Natural killer cell (primary cell): Measurements from ENCODE around the gene GDF15. TPM values are rescaled to one million over a fixed set of nuclear protein-coding genes. Genes with fewer than 3 reads are reported as not detected.

ENCODE experiments used
- ATAC-seq, 3 donors: fragments of 150-1000 bp in 2 of 3; fragments of 200-7000 bp in 1 of 3; cut with Tn5 transposase; 1 replicate in 1 of 3; 2 replicates in 2 of 3; pipeline ENCODE4 v1.10.0; 2021; ENCODE audit warnings: mild to moderate bottlenecking in 2 of 3, moderate library complexity in 2 of 3
- DNase-seq, 2 donors: peaks; one replicate each; pipeline versions ENCODE4 v3.0.0 to v3.0.0-alpha.2; 2013 to 2021; ENCODE audit warnings: mixed read lengths in 1 of 2
- H3K27ac ChIP-seq: one replicate; pipeline ENCODE4 v1.5.1; 2013; ENCODE audit warnings: mild to moderate bottlenecking, low read length
- H3K27me3 ChIP-seq: one replicate; pipeline ENCODE4 v1.6.1; 2013; ENCODE audit warnings: low read length; ENCODE audit not compliant: control insufficient read depth, insufficient read depth
- H3K36me3 ChIP-seq: one replicate; pipeline ENCODE4 v1.6.1; 2013; ENCODE audit warnings: low read length; ENCODE audit not compliant: control insufficient read depth, insufficient read depth
- H3K4me1 ChIP-seq: one replicate; pipeline ENCODE4 v1.6.1; 2013; ENCODE audit warnings: low read length; ENCODE audit not compliant: control insufficient read depth, insufficient read depth
- H3K4me3 ChIP-seq: one replicate; pipeline ENCODE4 v1.5.1; 2013; ENCODE audit warnings: low read length
- H3K9me3 ChIP-seq: one replicate; pipeline ENCODE4 v1.6.1; 2013; ENCODE audit warnings: low read length; ENCODE audit not compliant: control insufficient read depth, insufficient read depth
- H3K27ac Mint-ChIP-seq, 2 donors: one replicate each; pipeline ENCODE4 v1.8.0; 2022; ENCODE audit warnings: mild to moderate bottlenecking in 2 of 2, mixed read lengths in 2 of 2, moderate library complexity in 1 of 2
- H3K27me3 Mint-ChIP-seq, 2 donors: one replicate each; pipeline ENCODE4 v1.8.0; 2022; ENCODE audit warnings: low read depth in 2 of 2, mixed read lengths in 2 of 2
- H3K36me3 Mint-ChIP-seq: one replicate; pipeline ENCODE4 v1.8.0; 2022; ENCODE audit warnings: mixed read lengths
- H3K4me1 Mint-ChIP-seq, 2 donors: one replicate each; pipeline ENCODE4 v1.8.0; 2022; ENCODE audit warnings: mixed read lengths in 2 of 2
- H3K4me3 Mint-ChIP-seq: one replicate; pipeline ENCODE4 v1.8.0; 2022; ENCODE audit warnings: mild to moderate bottlenecking, moderate library complexity, mixed read lengths
- H3K9me3 Mint-ChIP-seq, 2 donors: one replicate each; pipeline ENCODE4 v1.8.0; 2022; ENCODE audit warnings: mixed read lengths in 2 of 2
- WGBS: methylation state at CpG from one replicate; pipeline ENCODE4 v1.1.7; 2013; ENCODE audit warnings: missing lambda C conversion rate; ENCODE audit not compliant: insufficient coverage; 5-methylcytosine and 5-hydroxymethylcytosine counted together
- intact Hi-C: fragments of 100-400 bp; cut with micrococcal nuclease; formaldehyde crosslinking; loops from one replicate; pipeline ENCODE4 v1.14.2; 2022
- total RNA-seq, 4 donors: library from RNA; stranded (reverse); fragments of 120-200 nt in 1 of 4; gene quantifications; one replicate each; pipeline versions ENCODE4 v1.2.3 to v1.2.4, GENCODE V29; 2013 to 2022
- TF ChIP-seq, protein P1 (sequence below): fragments of 200-600 bp; IDR thresholded peaks from one replicate; pipeline ENCODE4 v1.8.0; 2022; ENCODE audit warnings: antibody characterized with exemption

The GDF15 gene
- total RNA-seq, 3 donors from 2014 or later (not counting 1 experiment from before 2014, with no cell fraction given): 0.85 to 1.5 TPM; not detected in 1

DNA sequence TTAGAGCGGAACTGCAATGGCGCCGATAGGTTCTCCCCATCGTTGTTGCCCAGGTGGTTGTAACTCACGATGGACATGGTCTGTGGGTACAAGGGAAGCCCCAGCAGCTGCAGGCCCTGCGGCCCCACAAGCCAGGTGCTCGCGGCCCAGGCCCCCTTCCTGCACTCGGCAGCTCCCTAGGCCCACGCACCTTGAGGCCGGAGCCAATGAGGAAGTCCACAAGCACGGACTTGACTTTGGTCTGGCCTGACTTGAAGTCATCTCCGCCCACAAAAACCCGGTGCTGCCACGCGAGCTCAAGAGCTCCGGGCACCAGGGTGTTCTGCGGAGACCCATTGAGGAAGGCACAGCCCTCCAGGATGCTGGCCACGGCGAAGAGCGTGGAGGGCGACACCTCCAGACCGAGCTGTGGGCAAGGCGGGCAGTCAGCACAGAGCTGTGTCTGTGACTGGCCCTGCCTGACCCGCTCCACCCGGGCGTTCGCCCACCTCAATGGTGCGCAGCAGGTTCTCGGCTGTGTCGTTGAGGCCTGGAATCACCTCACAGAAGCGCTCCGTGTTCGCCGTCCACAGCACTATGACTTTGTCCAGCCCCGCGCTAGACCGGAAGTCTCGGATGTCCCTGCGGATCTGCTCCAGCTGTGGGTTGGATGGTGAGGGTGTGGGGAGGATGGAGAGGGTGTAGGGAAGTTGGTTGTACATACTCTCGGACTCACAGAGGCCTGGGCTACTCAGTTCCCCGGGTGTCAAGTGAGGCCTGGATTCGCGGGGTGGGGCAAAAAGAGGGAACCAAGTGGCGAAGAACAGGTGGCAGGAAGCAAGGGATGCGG is 50.1 kb downstream of the GDF15 start:
- WGBS: 88% methylated on average over 46 of the region's 46 CpGs

DNA sequence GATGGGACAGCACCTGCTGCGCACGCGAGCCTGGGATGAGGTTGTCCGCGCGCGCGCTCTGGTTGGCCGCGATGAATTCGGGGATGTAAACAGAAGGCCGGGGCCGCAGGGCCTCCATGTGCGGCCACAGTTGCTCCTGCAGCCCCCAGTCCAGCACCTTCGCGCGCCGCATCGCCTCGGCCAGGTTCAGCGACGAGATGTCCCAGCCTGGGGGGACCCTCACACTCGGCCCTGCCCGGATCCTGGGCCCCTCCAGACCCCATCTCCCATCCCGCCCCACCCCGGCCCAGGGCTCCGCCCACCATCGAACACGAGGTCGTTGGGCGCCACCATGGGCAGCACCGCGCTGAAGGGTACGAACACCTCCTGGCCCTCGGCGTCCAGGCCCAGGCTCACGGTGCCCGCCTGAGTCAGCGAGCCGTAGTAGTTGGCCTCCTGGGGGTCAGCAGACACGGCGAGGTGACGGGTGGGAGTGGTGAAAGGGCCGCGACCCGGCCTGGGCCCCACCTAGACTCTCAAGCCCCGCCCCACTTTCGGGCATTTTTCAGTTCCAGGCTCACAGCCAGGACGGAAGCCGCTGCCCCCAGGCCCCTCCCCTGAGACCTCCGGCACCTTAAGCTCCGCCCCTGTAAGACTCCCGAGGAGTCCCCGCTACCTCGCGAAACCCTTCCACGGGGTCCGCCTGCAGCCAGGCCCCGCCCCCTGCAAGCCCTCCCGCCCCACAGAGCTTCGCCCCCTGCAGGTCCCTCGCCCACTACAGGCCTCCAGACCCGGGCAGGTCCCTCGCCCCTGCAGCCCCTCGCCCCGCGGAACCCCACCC is 50.9 kb downstream of the GDF15 start:
- peak; percentile 69 to 90 for DNase-seq
- Histone ChIP-seq H3K4me1 (peaks cover 53% of the 10 kb centered on the region), H3K27ac (no peak overlapping the region), H3K4me3 (peak overlapping the region; percentile 55), H3K27me3 (no peaks in the 10 kb centered on the region), H3K9me3 (peaks cover 2% of the 10 kb centered on the region), H3K36me3 (peaks cover 6% of the 10 kb centered on the region)
- H3K4me3 Mint-ChIP-seq: peak overlapping the region; percentile 79
- H3K4me1 Mint-ChIP-seq: peaks cover 6 to 51% of the 10 kb centered on the region in 2 donors
- no peaks in the 10 kb centered on the region for H3K36me3 Mint-ChIP-seq
- intact Hi-C loops: no loop called here
- ATAC-seq: peak; percentile 61 to 73 (median 61)
- peak overlapping the region in 1 of 2 donors; percentile 67 for H3K27ac Mint-ChIP-seq
- 22% methylated on average over 62 of the region's 67 CpGs for WGBS
- TF ChIP-seq, protein P1, sequence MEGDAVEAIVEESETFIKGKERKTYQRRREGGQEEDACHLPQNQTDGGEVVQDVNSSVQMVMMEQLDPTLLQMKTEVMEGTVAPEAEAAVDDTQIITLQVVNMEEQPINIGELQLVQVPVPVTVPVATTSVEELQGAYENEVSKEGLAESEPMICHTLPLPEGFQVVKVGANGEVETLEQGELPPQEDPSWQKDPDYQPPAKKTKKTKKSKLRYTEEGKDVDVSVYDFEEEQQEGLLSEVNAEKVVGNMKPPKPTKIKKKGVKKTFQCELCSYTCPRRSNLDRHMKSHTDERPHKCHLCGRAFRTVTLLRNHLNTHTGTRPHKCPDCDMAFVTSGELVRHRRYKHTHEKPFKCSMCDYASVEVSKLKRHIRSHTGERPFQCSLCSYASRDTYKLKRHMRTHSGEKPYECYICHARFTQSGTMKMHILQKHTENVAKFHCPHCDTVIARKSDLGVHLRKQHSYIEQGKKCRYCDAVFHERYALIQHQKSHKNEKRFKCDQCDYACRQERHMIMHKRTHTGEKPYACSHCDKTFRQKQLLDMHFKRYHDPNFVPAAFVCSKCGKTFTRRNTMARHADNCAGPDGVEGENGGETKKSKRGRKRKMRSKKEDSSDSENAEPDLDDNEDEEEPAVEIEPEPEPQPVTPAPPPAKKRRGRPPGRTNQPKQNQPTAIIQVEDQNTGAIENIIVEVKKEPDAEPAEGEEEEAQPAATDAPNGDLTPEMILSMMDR: no peak
- H3K9me3 Mint-ChIP-seq: no peaks in the 10 kb centered on the region
- no peaks in the 10 kb centered on the region for H3K27me3 Mint-ChIP-seq

More for the DNA sequence above, 50.1 kb downstream of the GDF15 start:
- H3K9me3 ChIP-seq: no peaks in the 10 kb centered on the region
- DNase-seq (no peak), ATAC-seq (no peak)
- H3K4me1 Mint-ChIP-seq: peaks cover 6 to 42% of the 10 kb centered on the region in 2 donors
- no peak overlapping the region for H3K4me3 ChIP-seq
- H3K27me3 ChIP-seq: no peaks in the 10 kb centered on the region
- no peak overlapping the region for H3K27ac ChIP-seq
- no peaks in the 10 kb centered on the region for H3K27me3 Mint-ChIP-seq
- H3K36me3 ChIP-seq: peaks cover 6% of the 10 kb centered on the region
- no peaks in the 10 kb centered on the region for H3K36me3 Mint-ChIP-seq
- peak overlapping the region; percentile 78 for H3K4me3 Mint-ChIP-seq
- TF ChIP-seq, protein P1: no peak
- H3K4me1 ChIP-seq: peaks cover 44% of the 10 kb centered on the region
- H3K27ac Mint-ChIP-seq: no peak overlapping the region
- intact Hi-C loops: no loop called here
- H3K9me3 Mint-ChIP-seq: no peaks in the 10 kb centered on the region

DNA sequence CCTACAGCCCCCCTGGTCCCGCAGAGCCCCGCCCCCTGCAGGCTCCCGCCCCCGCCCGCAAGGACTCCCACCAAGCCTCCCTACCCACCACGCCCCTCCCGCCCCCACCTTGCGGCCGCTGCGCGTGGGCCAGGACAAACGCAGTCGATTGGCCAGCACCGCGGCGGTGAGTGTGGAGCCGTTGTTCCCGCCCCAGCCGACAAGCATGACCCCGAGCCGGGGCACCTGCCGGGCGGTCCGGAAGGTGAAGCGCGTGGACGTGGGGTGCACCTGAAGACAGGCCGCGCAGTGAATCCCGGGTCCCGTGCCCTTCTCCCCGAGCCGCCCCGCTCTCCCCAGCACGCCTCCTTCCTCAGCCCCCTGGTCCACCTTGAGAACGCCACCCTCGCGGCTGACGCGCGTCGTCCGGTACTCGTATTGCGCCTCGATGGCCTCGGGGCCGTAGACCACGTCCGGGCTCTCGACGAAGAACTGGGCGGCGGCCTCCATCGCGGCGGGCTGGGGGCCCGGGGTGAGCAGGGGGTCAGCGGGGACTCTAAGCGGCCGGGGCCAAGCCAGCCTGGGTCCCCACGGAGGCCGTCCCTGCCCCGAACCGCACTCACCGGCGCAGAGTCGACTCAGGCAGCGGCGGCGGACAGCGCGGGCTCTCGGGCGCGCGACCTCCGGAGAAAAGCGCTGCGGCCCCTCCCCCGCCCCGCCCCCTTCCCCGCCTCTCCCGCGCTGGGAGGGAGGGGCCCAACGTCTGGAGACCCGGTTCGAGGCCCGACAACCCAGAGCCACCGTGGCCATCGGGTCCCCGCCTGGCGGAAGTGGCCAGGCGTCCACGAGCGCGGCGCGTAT is 51.8 kb downstream of the GDF15 start, which contains the start of gene ISYNA1:
ISYNA1 (minus strand) TSS at position 643 of the 840 bp plus-strand sequence; CDS start at position 489, 154 bp downstream.
- H3K27me3 ChIP-seq: no peaks in the 10 kb centered on the region
- H3K27me3 Mint-ChIP-seq: no peaks in the 10 kb centered on the region
- peaks cover 8% of the 10 kb centered on the region for H3K9me3 ChIP-seq
- H3K4me1 ChIP-seq: peaks cover 56% of the 10 kb centered on the region
- intact Hi-C loops: no loop called here
- DNase-seq (peak in 1 of 2 donors; percentile 67), ATAC-seq (peak; percentile 17 to 33 (median 23))
- no peaks in the 10 kb centered on the region for H3K36me3 Mint-ChIP-seq
- peaks cover 12 to 59% of the 10 kb centered on the region in 2 donors for H3K4me1 Mint-ChIP-seq
- peak within 1 kb of the TSS; percentile 79 for H3K4me3 Mint-ChIP-seq
- peaks cover 5% of the 10 kb centered on the region for H3K36me3 ChIP-seq
- peak within 1 kb of the TSS; percentile 56 for H3K27ac ChIP-seq
- H3K27ac Mint-ChIP-seq: peak within 1 kb of the TSS in 1 of 2 donors; percentile 72
- TF ChIP-seq, protein P1: no peak
- peaks cover 4% of the 10 kb centered on the region in 2 donors for H3K9me3 Mint-ChIP-seq
- peak within 1 kb of the TSS; percentile 60 for H3K4me3 ChIP-seq
- WGBS: under 1% methylated on average over 94 of the region's 99 CpGs
